ENCODE results near the gene SRP9. TPM values are rescaled to one million over a fixed set of nuclear protein-coding genes. Genes with fewer than 3 reads are reported as not detected.

The SRP9 gene
- total RNA-seq, 1 experiment from 2014 or later, result 306 TPM

DNA sequence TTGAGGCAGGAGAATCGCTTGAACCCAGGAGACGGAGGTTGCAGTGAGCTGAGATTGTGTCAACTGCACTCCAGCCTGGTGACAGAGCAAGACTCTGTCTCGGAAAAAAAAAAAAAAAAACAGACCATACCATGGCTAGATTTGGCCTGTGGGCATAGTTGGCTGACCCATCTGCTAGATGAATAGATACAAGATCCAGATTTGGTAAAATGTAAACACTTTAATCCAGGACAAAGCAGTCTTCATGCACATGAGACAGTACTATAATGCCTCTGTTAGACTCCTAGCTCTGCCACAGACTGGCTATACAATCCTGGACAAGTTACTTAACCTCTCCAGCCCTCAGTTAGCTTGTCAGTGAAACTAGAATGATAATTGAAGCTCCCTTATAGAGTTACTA is 27.9 kb upstream of the SRP9 start:
- intact Hi-C loops (cut with micrococcal nuclease), result no loop called here
- no peak overlapping the region for H3K9ac ChIP-seq (ENCODE audit: low read length)
- no peak overlapping the region for H3K4me3 ChIP-seq (ENCODE audit: low read length)
- H3K27ac ChIP-seq (ENCODE audit: low read length), result no peak overlapping the region
- no peaks in the 10 kb centered on the region for H4K20me1 ChIP-seq (ENCODE audit: low read length)
- TF ChIP-seq EZH2 (IDR thresholded peaks at IDR 0.05; ENCODE audit: low read length, unreplicated experiment) (no peak), EZH2phosphoT487 (IDR thresholded peaks at IDR 0.05; ENCODE audit: borderline replicate concordance, low read length) (no peak)
- TF ChIP-seq, protein P1, sequence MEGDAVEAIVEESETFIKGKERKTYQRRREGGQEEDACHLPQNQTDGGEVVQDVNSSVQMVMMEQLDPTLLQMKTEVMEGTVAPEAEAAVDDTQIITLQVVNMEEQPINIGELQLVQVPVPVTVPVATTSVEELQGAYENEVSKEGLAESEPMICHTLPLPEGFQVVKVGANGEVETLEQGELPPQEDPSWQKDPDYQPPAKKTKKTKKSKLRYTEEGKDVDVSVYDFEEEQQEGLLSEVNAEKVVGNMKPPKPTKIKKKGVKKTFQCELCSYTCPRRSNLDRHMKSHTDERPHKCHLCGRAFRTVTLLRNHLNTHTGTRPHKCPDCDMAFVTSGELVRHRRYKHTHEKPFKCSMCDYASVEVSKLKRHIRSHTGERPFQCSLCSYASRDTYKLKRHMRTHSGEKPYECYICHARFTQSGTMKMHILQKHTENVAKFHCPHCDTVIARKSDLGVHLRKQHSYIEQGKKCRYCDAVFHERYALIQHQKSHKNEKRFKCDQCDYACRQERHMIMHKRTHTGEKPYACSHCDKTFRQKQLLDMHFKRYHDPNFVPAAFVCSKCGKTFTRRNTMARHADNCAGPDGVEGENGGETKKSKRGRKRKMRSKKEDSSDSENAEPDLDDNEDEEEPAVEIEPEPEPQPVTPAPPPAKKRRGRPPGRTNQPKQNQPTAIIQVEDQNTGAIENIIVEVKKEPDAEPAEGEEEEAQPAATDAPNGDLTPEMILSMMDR (conservative IDR thresholded peaks at IDR 0.05; ENCODE audit: low read depth, low read length), result no peak
- CTCF ChIA-PET, result no interaction called here
- ATAC-seq, result no peak
- H3K9me3 ChIP-seq (ENCODE audit: low read length), result no peaks in the 10 kb centered on the region
- H3K4me2 ChIP-seq (ENCODE audit: low read length), result no peak overlapping the region
- H2AFZ ChIP-seq (ENCODE audit: low read length), result no peak overlapping the region
- BruUV-seq (replicated peaks), result no TSS peak
- no peaks in the 10 kb centered on the region for H3K36me3 ChIP-seq (ENCODE audit: low read depth, low read length)
- no peaks in the 10 kb centered on the region for H3K9me2 ChIP-seq (replicated peaks; ENCODE audit: low read length)
- DNase-seq, result no peak
- no peaks in the 10 kb centered on the region for H3K79me2 ChIP-seq (ENCODE audit: low read length)
- peaks cover 13% of the 10 kb centered on the region; the same call in 1 of the 2 replicates for H3K4me1 ChIP-seq (ENCODE audit: insufficient read depth, low read length)
- no peaks in the 10 kb centered on the region for H3K27me3 ChIP-seq (ENCODE audit: low read length)
- POLR2A ChIA-PET (ENCODE audit: unreplicated experiment), result interaction anchor here (0.8 kb wide), 1 partner anchor 307 kb away, joined by 11 read pairs; no protein-coding TSS in a partner anchor
- H3F3A ChIP-seq (ENCODE audit: low read length, unreplicated experiment), result no peaks in the 10 kb centered on the region

DNA sequence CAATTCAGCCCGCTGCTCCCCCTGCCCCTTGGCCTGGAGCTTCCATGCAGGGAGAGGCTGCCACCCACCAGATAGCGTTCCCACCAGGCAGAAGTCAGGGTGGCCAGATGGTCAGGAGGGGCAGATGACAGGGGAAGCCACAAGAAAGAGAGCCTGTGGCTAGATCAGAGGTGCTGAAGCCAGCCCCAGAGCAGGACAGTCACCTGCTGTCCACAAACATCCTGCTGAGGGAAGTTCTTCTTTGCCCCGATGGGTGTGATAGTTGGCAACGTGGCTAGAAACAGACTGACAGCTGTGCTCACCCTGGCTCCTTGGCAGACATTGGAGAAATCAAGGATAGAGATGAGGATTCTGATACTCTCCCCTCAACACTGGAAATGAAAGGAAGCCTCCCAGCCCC is 27.2 kb upstream of the SRP9 start:
- intact Hi-C loops (cut with micrococcal nuclease), result no loop called here
- CTCF ChIA-PET, result no interaction called here

More for the DNA sequence above, 27.2 kb upstream of the SRP9 start:
- BruUV-seq (replicated peaks), result no TSS peak
- H3K27ac ChIP-seq (ENCODE audit: low read length), result no peak overlapping the region
- no peak overlapping the region for H3K9ac ChIP-seq (ENCODE audit: low read length)
- H3K36me3 ChIP-seq (ENCODE audit: low read depth, low read length), result no peaks in the 10 kb centered on the region
- H3K4me2 ChIP-seq (ENCODE audit: low read length), result no peak overlapping the region
- no peaks in the 10 kb centered on the region for H3K27me3 ChIP-seq (ENCODE audit: low read length)
- no peaks in the 10 kb centered on the region for H3K9me2 ChIP-seq (replicated peaks; ENCODE audit: low read length)
- H3K9me3 ChIP-seq (ENCODE audit: low read length), result no peaks in the 10 kb centered on the region
- no peaks in the 10 kb centered on the region for H3K79me2 ChIP-seq (ENCODE audit: low read length)
- H3K4me1 ChIP-seq (ENCODE audit: insufficient read depth, low read length), result peaks cover 20% of the 10 kb centered on the region
- H3K4me3 ChIP-seq (ENCODE audit: low read length), result no peak overlapping the region
- H3F3A ChIP-seq (ENCODE audit: low read length, unreplicated experiment), result no peaks in the 10 kb centered on the region
- ATAC-seq, result no peak
- no peak overlapping the region for H2AFZ ChIP-seq (ENCODE audit: low read length)
- no peak for DNase-seq
- TF ChIP-seq, protein P1 (conservative IDR thresholded peaks at IDR 0.05; ENCODE audit: low read depth, low read length), result no peak
- TF ChIP-seq EZH2phosphoT487 (IDR thresholded peaks at IDR 0.05; ENCODE audit: borderline replicate concordance, low read length), result no peak
- no peak for TF ChIP-seq EZH2 (IDR thresholded peaks at IDR 0.05; ENCODE audit: low read length, unreplicated experiment)
- no peaks in the 10 kb centered on the region for H4K20me1 ChIP-seq (ENCODE audit: low read length)
- POLR2A ChIA-PET (ENCODE audit: unreplicated experiment), result interaction anchor here (0.6 to 0.8 kb wide), 2 partner anchors 184 to 306 kb away, joined by 4 to 11 read pairs; no protein-coding TSS in a partner anchor
